NK-92 treated with Interleukin-12 subunit alpha and Interleukin-12 subunit beta, amount 100 ng/mL, for 24 hours (cell line): Measurements from ENCODE around the gene NKX6-2.
"Not testable (repeated sequence)": the region's sequence is repeated elsewhere in the genome, so short reads cannot be mapped to it uniquely, and the experiment has no call there.

Experiments
- DNase-seq: peaks from one replicate; lab custom pipeline; 2025; lab: John Stamatoyannopoulos, UW

The NKX6-2 gene

DNA sequence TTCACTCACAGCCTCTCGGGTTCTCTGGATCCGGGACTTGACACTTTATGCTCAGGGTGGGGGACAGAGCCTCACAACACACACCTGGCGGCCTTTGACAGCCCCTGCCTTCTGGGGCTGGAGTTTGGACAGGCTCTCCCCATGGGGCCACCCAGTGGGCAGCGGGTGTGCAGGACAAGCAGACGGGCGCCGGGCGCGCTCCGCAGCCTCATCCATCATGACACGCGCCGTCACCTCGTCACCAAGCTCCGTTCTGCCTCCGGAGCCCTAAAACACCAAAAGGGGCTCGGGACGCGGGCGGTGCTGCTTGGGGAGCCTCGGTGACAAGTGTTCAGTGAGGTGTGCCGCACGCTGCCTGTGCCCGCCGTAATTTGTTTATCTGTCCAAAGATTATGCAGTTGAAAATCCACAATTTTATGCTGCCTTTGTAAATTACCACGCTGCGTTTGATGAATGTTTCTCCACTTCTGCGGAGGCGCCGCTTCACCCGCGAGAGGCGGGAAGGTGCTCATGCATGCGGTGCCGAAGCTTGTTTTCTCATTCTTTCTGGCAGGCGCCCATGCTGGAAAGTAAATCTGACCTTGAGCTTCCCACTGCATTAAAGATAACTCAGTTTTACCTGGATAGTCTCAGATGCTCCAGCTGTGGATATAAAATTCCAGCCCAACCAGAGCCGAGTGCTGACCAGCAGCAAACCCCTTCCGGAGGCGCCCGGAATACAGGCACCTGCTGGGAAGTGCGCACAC, 6.2 kb downstream of the NKX6-2 start:
- no peak for DNase-seq

DNA sequence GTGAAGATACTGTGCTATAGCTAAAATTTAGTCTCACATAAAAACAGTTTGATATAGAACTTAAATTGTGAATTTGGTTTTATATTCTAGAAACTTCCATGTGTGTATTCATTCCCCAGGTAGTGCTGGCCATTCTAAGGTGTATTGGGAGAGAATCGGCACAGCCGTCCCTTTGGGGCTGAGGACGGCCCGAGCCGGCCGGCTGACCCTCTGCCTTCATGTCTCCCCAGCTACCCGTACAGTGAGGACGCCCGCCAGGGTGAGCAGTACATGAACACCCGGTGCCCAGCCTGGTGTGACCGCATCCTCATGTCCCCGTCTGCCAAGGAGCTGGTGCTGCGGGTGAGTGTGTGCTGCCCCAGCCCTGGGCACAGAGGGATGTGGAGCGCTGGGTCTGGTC, 8.5 kb downstream of the NKX6-2 start:
- DNase-seq: no peak

DNA sequence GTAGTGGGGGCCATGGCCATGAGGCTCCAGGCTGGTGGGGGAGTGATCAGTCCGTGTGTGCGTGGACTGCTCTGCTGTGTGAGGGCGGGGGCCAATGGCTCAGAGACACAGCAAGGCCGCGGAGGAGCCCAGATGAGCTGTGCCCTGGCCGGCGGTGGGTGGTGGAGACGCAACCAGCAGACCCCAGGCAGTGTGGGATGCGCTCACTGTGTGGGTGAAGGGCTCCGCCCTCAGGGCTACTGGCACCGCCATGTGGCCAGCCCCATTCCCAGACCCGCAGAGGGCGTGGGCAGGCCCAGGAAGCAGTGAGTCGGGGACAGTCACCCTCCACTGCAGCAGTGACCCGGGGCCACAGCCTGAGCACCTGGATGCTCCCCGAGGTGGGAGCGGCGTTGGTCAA, 9.1 kb downstream of the NKX6-2 start:
- DNase-seq: no peak

DNA sequence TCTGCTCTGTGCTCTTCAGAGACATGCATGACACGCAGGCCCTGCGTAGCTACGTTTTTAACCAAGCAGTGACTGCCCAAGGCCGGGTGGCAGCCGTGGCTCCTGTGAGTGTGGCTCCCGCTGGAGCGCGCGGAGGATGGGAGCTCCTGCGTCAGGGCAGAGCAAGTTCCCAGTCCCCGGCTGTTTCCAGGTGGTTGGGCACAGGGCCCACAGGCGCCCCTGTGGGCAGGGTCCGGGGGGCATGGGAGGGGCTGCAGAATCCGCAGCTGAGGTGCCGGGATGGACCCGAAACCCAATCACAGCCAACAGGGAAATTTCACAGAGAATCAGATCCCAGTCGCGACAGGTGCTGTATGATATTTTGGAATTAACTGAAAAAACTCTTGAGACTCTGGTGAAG, 9.8 kb downstream of the NKX6-2 start:
- DNase-seq: no peak

DNA sequence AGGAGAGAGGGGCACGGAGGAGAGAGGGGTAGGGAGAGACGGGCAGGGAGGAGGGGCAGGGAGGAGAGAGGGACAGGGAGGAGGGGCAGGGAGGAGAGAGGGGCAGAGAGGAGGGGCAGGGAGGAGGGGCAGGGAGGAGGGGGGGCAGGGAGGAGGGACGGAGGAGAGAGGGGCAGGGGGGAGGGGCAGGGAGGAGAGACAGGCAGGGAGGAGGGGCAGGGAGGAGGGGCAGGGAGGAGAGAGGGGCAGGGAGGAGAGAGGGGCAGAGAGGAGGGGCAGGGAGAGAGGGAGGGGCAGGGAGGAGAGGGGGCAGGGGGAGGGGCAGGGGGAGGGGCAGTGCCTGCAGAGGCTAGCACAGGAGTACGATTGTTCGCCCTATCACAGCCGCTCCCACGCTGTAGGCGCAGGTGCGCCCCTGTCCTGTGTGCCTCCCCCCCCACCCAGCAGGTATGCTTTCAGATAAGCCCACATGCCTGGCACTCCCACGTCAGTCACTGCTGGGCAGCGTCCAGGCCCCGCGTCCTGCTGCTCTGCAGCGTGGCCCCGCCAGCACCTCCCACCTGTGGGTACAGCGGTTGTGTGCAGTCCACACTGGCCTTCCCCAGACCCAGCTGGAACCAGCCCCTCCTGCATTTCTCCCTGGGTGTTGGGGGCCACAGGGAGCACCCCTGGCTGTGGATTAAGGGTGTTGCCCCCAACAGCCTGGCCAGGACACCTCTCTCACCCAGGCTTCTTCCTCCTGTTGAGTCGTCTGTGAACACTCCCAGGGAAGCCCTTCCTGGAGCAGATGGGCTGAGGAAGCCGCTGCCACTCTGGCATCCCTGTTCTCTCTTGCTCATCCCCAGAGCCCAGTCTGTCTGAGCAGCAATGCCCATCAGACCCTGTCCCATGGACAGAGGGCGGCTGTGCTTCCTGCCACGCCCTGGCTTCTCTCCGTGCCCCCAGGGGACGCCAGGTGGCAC, 10.8 kb downstream of the NKX6-2 start:
- no peak for DNase-seq

DNA sequence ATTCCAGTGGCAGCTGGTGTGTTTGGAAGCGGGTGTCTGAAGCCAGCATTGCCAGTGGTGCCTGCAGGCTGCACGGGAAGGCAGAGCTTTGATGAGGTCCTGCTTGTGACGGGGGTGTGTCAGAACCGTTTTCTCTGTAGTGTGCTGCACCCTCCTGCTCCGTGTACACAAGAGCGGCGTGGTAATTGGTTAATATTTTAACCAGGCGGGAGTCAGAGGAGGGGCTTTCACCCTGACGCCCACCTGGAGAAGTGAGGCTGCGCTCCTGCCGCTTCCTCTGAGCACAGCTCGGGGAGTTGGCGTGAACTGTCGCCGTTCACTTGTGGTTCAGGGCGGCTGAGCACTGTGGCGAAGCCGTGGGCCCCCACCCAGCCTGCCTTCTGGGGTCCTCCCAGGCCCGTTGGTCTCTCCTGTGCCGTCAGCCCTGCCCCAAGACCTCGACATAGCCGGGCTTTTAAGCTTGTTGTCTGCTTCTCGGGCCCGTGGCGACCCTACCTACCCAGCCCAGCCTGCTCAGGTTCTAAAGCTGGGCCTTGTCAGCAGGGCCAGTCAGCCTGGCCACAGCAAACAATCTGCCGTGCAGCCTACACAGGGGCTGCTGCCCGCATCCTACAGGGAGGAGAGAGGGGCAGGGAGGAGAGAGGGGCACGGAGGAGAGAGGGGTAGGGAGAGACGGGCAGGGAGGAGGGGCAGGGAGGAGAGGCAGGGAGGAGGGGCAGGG, 11.6 kb downstream of the NKX6-2 start:
- no peak for DNase-seq

DNA sequence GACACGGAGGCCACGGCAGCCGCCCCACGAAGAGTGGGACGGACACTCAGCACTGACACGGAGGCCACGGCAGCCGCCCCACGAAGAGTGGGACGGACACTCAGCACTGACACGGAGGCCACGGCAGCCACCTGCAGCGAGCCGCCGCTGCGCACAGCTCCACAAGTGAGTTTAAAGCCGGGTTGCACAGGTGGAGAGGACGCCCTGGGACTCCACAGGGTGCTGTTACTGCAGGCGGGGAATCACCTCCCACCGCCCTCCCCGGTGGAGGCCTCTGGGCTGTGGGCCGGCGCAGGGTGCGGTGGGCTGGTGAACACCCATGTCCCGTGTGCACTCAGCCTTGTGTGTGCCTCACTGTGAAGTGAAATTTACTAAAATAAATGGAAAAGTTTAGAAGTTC, 13.1 kb downstream of the NKX6-2 start:
- DNase-seq: not testable (repeated sequence)

DNA sequence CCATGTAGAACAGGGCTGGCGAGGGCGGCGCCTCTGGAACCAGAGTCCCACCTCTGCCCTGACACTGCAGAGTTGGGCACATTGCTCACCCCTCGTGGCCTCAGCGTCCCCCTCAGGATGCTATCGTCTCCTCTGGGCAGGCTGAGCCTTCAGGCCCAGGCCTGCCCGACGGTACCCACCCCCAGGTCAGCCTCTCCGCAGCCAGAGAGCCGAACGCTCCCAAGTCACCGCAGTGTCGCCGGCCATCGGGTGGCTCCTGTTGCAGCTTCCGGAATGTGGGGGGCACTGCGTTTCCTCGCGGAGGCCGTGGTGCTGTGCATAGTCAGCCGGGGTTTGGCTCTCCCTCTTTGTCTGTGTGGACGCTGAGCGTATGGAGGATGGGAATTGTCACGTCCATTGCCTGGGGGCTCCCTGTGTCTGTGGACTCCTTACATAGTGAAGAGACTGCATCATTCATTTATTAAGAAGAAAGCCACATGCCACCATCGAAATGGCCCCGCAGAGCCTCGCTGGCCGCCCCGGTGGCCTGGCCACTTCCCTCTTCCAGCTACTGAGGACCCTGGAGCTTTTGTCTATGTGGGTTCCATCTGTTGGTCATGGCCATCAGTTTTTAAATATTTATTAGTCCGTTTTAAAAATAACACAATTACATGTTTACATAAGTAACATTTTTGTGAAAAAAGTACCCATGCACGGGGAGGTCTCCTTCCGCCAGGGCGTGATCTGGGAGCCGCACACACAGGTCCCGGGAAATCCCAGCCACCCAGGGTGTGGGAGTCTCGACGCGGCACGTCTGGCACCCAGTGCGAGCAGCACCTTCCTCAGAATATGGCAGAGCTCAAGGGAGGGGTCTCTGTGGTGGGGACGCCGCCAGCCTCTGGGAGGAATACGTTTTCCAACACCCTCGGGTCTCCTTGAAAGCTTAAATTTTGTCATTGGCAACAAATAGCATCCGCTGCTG, 15.6 kb downstream of the NKX6-2 start:
- no peak for DNase-seq

DNA sequence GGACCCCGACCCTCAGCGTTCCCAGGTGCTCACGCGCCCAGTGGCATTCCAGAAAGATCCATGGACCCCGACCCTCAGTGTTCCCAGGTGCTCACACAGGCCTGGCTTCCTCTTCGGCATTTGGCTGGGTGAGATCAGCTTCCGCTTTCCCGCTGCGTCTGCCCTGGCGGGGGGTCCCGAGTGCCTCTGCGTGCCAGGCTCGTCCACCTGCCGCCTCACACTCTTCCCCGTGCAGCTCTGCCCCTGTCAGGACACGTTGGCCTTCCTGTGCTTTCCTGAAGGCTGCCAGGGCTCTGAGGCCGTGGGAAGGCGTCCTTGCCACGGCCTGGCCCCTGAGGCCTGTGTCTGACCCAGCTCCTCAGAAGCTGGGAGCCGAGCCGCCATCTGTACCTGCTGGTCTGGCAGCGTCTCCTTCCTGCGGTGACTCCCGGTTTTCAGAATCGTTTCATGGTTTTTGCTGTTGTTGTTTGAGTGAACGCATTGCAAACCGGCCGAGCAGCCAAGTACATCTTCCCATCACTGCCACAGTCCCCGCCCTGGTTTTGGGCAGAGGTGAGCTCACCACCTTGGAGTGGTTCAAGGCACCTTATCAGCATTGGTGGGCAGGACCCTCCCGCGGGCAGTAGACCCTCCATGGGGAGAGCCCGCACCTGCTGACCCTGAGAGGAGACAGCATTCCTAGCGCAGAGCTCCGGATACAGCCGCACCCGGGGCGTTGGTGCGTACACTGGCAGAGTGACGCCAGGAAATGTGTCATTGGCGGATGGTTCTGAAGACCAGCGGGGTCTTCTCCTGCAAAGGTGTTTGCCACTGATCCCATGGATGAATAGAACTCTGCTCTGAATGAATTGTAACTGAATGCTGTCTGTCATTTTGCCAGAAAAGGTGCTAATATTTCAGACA, 17.4 kb downstream of the NKX6-2 start:
- DNase-seq: no peak

DNA sequence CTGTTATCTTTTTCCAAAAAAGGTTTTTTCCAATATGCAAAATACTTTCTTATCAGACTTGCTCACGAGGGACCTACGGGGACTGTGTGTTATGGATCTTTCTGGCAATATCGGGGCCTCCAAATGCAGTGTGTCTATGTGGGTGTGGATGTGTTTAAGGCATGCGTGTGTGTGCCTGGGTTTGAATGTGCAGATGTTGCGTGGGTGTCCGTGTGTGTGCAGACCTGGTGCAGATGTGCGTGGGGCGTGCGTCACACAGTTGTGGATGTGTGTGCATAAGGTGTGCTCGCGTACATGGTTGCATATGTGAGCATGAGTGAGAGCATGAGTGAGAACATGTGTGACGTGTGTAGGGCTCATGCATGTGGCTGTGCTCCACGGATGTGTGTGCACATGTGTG, 19.7 kb downstream of the NKX6-2 start:
- no peak for DNase-seq

DNA sequence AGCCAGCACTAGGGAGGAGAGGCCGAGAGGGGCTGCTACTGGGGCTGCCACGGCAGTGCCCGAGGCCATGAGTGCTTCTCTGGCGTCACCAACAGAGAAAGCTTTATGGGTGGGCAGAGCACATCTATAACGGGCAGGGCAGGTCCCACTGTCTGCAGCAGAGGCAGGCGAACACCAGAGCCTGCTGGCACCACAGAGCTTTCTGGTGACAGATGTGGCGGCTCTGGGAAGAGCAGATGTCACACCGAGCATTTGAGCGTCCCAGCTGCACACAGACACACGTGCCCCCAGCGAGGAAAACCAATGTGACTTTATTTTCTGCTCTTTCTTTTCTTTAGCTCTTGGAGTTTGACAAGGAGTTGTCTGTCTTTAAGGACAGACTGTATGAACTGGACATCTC, 20.5 kb downstream of the NKX6-2 start:
- no peak for DNase-seq

DNA sequence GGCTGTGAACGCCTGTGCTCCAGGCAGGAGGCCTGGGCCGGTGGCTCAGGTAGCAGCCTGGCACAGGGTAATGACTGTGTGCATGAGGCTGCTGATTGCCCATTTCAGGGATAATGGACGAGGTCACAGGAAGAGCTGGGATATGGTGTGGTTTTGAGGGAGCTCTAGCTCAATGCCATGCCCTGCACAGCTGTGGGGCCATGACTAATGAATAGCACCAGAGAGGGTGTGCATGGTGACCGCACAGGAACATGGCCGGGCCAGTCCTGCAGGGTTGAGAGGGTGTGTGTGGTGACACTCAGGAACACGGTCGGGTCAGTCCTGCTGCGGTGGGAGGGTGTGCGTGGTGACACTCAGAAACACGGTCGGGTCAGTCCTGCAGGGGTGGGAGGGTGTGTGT, 21.8 kb downstream of the NKX6-2 start:
- DNase-seq: no peak

DNA sequence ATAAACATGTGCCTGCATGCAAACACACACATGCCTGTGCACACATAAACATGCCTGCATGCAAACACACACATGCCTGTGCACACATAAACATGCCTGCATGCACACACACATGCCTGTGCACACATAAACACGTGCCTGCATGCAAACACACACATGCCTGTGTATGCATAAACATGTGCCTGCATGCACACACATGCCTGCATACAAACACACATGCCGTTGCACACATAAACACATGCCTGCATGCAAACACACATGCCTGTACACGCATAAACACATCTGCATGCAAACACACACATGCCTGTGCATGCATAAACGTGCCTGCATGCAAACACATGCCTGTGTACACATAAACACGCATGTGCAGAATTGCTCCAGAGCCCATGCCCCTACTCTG, 22.4 kb downstream of the NKX6-2 start:
- DNase-seq: no peak

DNA sequence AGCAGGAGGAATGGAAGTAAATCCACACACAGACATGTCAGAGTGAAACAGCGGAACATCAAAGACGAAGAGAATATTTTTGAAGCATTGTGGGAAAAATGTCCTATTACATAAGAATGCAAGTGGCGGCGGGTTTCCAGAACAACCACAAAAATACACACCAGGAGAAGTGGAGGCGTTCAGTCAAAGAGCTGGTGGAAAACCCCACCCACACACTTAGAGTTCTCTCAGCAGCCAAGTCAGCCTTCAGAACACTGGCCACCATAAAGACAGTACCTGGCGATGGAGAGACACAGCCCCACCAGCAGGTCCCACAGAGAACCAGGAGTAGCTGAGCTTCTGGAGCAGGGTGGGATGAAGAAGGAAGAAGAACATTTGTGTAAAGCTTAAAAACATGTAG, 23.7 kb downstream of the NKX6-2 start:
- no peak for DNase-seq

DNA sequence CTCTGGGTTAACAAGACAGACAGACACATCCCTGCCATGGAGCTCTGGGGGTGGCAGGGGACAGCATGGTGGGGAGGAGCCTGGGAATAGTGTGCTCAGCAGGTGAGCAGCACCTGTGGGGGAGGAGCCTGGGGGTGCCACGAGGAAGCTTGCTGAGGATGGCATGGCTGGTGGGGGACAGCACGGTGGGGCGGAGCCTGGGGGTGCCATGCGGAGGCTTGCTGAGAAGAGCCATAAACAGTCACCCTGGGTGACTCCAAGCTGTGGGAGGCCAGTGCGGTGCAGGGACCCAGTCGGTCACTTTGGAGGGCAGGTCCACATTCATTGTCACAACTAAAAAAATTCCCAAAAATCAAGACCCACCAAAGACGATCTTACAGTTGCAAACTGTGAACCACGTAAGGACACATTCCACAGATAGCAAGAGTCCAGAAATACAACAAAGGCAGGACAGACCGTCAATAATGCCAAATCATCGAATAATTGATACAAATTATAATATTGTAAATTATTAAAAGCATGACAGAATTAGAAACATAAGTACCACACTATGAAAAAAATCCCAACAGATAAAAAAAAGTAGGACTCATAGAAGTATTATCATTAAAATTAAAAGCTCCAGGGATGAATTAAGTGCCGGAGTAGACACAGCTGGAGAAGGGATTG, 24.4 kb downstream of the NKX6-2 start:
- DNase-seq: no peak

DNA sequence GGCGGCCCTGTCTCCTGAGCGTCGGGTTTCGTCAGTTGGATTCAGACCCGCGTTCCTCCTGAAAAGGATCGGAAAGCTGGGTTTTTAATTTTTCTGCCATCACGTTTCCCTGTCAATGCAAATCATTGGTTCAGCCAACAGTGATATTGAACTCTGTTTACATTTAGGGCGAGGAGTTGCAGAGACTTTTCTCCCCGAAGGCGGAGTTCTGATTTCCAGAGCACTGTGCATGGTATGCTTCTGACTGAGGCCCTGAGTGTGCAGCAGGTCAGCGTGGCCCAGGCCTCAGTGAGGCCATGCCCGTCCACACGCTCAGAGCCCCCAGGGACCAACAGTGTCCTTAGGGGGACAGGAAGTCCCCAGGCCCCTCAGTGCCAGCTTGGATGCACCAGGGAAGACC, 27.1 kb downstream of the NKX6-2 start:
- DNase-seq: no peak

DNA sequence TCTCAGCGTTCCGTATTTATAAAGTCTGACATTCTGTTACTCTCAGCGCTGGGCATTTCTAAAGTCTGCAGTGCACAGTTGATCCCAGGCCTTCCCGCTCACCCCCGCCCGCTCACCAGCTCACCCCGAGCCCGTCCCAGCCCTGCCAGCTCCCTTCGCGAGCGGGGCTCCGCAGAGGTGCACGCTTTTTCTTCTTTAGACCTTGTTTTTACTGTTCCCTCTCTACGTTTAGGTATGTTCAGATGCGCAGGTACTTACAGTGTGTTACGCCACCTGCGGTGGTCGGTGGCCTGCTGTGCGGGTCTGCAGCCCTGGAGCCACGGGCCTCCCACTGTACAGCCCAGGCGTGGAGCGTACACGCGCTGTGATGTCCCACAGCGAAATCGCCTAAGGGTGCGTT, 28.8 kb downstream of the NKX6-2 start:
- DNase-seq: no peak

DNA sequence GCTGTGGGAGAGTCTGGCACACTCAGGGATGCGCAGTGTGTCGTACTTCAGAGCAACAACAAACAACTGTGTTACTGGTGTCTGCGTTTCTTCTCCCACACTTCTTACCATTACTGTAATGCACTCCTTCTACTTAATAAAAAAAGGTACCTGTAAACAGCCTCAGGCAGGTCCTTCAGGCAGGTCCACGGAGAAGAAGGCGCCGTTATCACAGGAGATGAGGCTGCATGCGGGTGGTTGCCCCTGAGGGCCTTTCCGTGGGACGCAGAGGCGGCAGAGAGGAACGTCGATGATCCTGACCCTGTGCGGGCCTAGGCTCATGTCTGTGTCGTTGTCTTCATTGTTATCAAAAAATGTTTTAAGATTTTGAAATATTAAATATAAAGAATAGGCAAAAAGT, 29.4 kb downstream of the NKX6-2 start:
- DNase-seq: no peak

DNA sequence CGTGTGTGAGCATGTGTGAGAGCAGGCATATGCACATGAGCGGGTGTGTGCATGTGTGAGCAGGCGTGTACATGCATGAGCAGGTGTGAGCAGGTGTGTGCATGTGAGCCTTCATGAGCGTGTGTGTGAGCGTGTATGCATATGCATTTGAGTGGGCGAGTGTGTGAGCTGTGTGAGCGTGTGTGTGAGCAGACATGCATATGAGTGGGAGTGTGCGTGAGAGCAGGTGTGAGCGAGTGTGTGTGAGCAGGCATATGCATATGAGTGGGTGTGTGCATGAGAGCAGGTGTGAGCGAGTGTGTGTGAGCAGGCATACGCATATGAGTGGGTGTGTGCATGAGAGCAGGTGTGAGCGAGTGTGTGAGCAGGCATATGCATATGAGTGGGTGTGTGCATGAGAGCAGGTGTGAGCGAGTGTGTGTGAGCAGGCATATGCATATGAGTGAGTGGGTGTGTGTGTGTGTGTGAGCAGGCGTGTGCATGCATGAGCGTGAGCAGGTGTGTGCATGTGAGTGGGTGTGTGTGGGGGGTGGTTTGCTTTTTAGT, 30.7 kb downstream of the NKX6-2 start:
- no peak for DNase-seq

DNA sequence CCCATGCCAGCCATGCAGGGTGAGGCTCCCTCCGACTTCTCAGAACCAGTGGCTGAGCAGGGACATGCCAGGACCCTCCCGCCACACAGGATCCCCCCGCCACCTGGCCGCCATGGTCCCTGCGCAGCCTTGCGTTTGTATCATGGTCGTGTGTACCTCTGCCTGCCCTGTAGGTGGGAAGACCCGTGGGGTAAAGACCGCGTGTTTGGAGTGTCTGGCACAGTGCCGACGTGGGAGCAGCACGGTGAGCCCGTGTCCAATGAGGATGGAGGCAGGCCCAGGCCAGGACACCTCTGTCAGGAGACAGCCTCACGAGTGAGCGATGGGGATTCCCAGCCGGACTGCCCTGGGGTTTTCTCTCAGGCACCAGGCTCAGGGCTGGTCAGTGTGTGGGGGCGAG, 31.9 kb downstream of the NKX6-2 start:
- DNase-seq: no peak
